GM12864 (cell line): ENCODE results near the gene ZCCHC3.
"Not testable (repeated sequence)": the region's sequence is repeated elsewhere in the genome, so short reads cannot be mapped to it uniquely, and the experiment has no call there.

ENCODE experiments used
- DNase-seq: peaks from one replicate; pipeline ENCODE4 v3.0.0-alpha.2; 2011; ENCODE audit warnings: low read depth
- H3K4me3 ChIP-seq: 2 replicates; pipeline ENCODE4 v1.5.1; 2011; ENCODE audit warnings: mild to moderate bottlenecking, low read depth, low read length, control low read depth
- TF ChIP-seq, protein P1 (sequence below): IDR thresholded peaks from 2 replicates; pipeline ENCODE4 v1.5.1; 2011; ENCODE audit warnings: low read depth, mild to moderate bottlenecking, moderate library complexity, low read length, control low read depth, inconsistent platforms; ENCODE audit errors: missing control alignments

ZCCHC3 gene, protein sequence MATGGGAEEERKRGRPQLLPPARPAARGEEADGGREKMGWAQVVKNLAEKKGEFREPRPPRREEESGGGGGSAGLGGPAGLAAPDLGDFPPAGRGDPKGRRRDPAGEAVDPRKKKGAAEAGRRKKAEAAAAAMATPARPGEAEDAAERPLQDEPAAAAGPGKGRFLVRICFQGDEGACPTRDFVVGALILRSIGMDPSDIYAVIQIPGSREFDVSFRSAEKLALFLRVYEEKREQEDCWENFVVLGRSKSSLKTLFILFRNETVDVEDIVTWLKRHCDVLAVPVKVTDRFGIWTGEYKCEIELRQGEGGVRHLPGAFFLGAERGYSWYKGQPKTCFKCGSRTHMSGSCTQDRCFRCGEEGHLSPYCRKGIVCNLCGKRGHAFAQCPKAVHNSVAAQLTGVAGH

DNA sequence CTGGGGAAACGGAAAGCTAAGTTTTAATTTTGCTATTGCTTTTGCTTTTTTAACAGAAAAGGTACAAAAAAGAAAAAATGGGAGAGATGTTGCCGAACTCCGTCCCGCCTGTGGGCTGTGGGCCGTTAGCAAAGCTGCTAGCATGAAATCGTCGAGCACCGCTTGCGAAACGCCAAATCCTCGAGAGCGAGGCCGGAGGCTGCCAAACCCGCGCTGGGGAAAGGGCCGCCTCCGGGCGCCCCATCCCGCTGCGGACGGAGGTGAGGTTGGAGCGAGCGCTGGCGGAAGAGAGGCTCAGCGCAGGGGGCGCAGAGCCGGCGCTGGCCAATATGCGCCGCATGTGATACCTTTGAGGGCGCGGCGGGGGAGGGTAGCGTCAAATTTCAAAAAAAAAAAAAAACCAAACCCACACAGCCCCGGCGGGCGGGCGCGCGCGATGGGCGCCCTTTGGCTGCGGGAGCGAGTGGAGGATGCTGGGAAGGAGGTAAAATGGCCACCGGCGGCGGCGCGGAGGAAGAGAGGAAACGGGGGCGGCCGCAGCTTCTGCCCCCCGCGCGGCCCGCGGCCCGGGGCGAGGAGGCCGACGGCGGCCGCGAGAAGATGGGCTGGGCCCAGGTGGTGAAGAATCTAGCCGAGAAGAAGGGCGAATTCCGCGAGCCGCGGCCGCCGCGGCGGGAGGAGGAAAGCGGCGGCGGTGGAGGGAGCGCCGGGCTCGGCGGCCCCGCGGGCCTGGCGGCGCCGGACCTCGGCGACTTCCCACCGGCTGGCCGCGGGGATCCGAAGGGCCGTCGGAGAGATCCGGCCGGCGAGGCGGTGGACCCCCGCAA lies at the start of gene ZCCHC3:
Gene ZCCHC3 (plus strand): TSS at position 473 of the 827 bp plus-strand sequence. CDS start 17 bp downstream, at position 490.
- peak; percentile 67 for DNase-seq
- H3K4me3 ChIP-seq: peak within 1 kb of the TSS; percentile 92
- TF ChIP-seq, protein P1, sequence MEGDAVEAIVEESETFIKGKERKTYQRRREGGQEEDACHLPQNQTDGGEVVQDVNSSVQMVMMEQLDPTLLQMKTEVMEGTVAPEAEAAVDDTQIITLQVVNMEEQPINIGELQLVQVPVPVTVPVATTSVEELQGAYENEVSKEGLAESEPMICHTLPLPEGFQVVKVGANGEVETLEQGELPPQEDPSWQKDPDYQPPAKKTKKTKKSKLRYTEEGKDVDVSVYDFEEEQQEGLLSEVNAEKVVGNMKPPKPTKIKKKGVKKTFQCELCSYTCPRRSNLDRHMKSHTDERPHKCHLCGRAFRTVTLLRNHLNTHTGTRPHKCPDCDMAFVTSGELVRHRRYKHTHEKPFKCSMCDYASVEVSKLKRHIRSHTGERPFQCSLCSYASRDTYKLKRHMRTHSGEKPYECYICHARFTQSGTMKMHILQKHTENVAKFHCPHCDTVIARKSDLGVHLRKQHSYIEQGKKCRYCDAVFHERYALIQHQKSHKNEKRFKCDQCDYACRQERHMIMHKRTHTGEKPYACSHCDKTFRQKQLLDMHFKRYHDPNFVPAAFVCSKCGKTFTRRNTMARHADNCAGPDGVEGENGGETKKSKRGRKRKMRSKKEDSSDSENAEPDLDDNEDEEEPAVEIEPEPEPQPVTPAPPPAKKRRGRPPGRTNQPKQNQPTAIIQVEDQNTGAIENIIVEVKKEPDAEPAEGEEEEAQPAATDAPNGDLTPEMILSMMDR: no peak

- DNase-seq: no peak
- H3K4me3 ChIP-seq: no peak overlapping the region
- TF ChIP-seq, protein P1: no peak
These were observed 46.0 kb upstream of the ZCCHC3 start for GRCh38 chr20:251354-251753.

GRCh38 chr20:252801-253200 lies 44.6 kb upstream of the ZCCHC3 start:
- no peak for DNase-seq
- no peak overlapping the region for H3K4me3 ChIP-seq
- TF ChIP-seq, protein P1: no peak

DNA sequence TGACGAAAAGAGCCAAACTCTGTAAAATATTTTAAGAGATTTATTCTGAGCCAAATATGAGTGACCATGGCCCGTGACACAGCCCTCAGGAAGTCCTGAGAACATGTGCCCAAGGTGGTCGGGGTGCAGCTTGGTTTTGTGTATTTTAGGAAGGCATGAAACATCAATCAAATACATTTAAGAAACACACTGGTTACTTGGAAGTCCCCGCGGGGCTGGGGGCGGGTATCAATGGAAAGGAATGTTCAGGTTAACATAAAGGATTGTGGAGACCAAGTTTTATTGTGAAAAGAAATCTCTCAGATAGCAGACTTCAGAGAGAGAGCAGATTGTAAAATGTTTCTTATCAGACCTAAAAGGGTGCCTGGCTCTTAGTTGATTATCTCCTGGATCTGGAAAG lies 43.9 kb upstream of the ZCCHC3 start:
- not testable (repeated sequence) for DNase-seq, H3K4me3 ChIP-seq

GRCh38 chr20:257419-257818 lies 40.0 kb upstream of the ZCCHC3 start, which contains the start of gene DEFB132:
Gene DEFB132, plus strand, starts transcription at chr20:257724. Its CDS starts 55 bp downstream, at chr20:257779.
- TF ChIP-seq, protein P1: no peak
- H3K4me3 ChIP-seq: no peak within 1 kb of the TSS
- DNase-seq: no peak

DNA sequence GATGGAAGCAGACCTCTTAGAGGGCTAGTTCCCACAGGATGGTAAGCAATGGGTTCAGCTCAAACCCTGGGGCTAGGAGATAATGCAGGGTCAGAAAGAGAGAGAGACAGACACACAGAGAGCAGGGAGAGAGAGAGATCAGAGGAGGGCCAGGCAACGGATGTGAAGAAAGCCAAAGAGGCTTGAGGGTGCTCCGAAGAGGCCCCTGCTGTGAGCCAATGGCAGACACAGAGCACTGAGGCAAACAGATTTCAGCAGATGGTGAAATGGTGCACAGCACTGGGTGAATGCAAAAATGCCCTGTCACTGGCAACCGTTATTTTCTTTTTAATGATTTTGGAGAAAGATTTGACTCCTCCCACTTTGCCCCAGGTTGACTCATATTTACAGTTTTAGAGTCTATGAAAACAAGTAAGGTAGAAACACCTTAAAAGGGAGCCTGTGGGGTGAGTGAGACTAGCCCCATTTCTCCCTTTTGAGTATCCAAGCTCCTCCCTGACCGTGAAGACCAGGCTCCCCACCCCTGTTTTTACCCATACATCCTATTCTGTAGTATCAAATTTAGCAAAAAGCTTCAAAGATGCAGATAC lies 39.0 kb upstream of the ZCCHC3 start:
- TF ChIP-seq, protein P1: no peak
- H3K4me3 ChIP-seq: no peak overlapping the region
- no peak for DNase-seq

GRCh38 chr20:258963-259362 lies 38.4 kb upstream of the ZCCHC3 start:
- H3K4me3 ChIP-seq: no peak overlapping the region
- no peak for DNase-seq
- TF ChIP-seq, protein P1: no peak
